Hepatocyte (in vitro differentiated cells): ENCODE data around the gene APBB3. TPM values are rescaled to one million over a fixed set of nuclear protein-coding genes. Genes with fewer than 3 reads are reported as not detected.

Experiments used
- DNase-seq: peaks from one replicate; pipeline ENCODE4 v3.0.0-alpha.2; 2016; ENCODE audit warnings: low spot score
- H2AFZ ChIP-seq: fragments of 200-600 bp; sonication (generic); 2 replicates; pipeline ENCODE4 v1.6.0; 2016; ENCODE audit warnings: antibody characterized with exemption, mild to moderate bottlenecking
- H3K27ac ChIP-seq: fragments of 200-600 bp; sonication (generic); 2 replicates; pipeline ENCODE4 v1.5.1; 2016; ENCODE audit warnings: mild to moderate bottlenecking
- H3K27me3 ChIP-seq: fragments of 200-600 bp; sonication (generic); 2 replicates; pipeline ENCODE4 v1.6.1; 2016
- H3K36me3 ChIP-seq: fragments of 200-600 bp; sonication (generic); replicated peaks from 2 replicates; pipeline ENCODE4 v1.5.1; 2016; ENCODE audit warnings: low read depth; ENCODE audit not compliant: insufficient read depth
- H3K4me1 ChIP-seq: fragments of 200-600 bp; sonication (generic); 2 replicates; pipeline ENCODE4 v1.5.1; 2016; ENCODE audit warnings: mild to moderate bottlenecking, moderate library complexity; ENCODE audit not compliant: insufficient read depth
- H3K4me2 ChIP-seq: fragments of 200-600 bp; sonication (generic); 2 replicates; pipeline ENCODE4 v1.6.0; 2016
- H3K4me3 ChIP-seq: fragments of 200-600 bp; sonication (generic); 2 replicates; pipeline ENCODE4 v1.5.1; 2016; ENCODE audit warnings: mild to moderate bottlenecking
- H3K79me2 ChIP-seq: fragments of 200-600 bp; sonication (generic); 2 replicates; pipeline ENCODE4 v1.6.0; 2017; ENCODE audit warnings: mild to moderate bottlenecking
- H3K9me2 ChIP-seq: fragments of 200-600 bp; sonication (generic); replicated peaks from 2 replicates; pipeline ENCODE4 v1.6.0; 2017; ENCODE audit warnings: mild to moderate bottlenecking; ENCODE audit not compliant: insufficient read depth
- H3K9me3 ChIP-seq: fragments of 200-600 bp; sonication (generic); 2 replicates; pipeline ENCODE4 v1.5.1; 2016; ENCODE audit warnings: low read depth, mild to moderate bottlenecking
- H4K20me1 ChIP-seq: fragments of 200-600 bp; sonication (generic); 2 replicates; pipeline ENCODE4 v1.6.0; 2016; ENCODE audit warnings: mild to moderate bottlenecking; ENCODE audit not compliant: insufficient read depth, poor library complexity, severe bottlenecking
- EZH2 ChIP-seq: fragments of 200-600 bp; sonication (generic); IDR thresholded peaks from 2 replicates; pipeline ENCODE4 v1.6.1; 2016; ENCODE audit warnings: antibody characterized with exemption, mild to moderate bottlenecking, borderline replicate concordance
- EZH2phosphoT487 ChIP-seq: fragments of 200-600 bp; sonication (generic); IDR thresholded peaks from one replicate; pipeline ENCODE4 v1.6.1; 2018; ENCODE audit warnings: antibody characterized with exemption, mild to moderate bottlenecking, low read depth, moderate library complexity; ENCODE audit not compliant: unreplicated experiment, severe bottlenecking
- WGBS: methylation state at CpG from one replicate; pipeline ENCODE4 v1.1.6; 2016; ENCODE audit warnings: low lambda C conversion rate; ENCODE audit errors: missing lambda C conversion rate; 5-methylcytosine and 5-hydroxymethylcytosine counted together
- polyA plus RNA-seq: library from polyadenylated mRNA; unstranded; fragments of >200 nt; fragmentation: Nextera tagmentation; extraction: Ambion mirVana; gene quantifications from 2 replicates; pipeline ENCODE4 v1.2.1, GENCODE V29; 2016
- total RNA-seq: library from RNA; depleted of rRNA; stranded (reverse); fragments of >200 nt; gene quantifications from 2 replicates; pipeline ENCODE4 v1.2.3, GENCODE V29; 2014
- TF ChIP-seq, protein P1 (sequence below): fragments of 200-600 bp; sonication (generic); IDR thresholded peaks from 2 replicates; pipeline ENCODE4 v1.5.1; 2016; ENCODE audit warnings: antibody characterized with exemption, mild to moderate bottlenecking; ENCODE audit not compliant: poor library complexity

Gene APBB3
- total and polyA plus RNA-seq, 2 experiments from 2014 or later: 19.5 to 41.5 TPM

DNA sequence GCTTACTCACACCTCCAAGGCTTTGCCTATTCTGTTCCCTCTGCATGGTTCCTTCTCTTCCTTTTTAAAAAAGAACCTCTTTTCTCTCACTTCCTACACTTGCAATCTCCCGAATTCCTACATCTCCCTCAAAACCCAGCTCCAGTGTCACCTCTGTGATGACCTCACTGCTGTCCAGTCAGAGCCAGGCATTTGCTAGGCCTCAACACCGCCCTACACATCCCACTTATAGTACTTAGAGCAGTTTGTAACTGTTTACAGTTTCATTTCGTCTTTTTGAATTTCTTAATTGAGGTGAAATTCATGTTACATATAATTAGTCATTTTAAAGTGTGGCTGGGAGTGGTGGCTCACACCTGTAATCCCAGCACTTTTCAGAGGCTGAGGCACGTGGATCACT is 37.7 kb upstream of the APBB3 start:
- DNase-seq: no peak
- Histone ChIP-seq H3K4me1 (no peaks in the 10 kb centered on the region), H3K4me3 (no peak overlapping the region), H3K4me2 (no peak overlapping the region), H3K9me3 (no peaks in the 10 kb centered on the region), H2AFZ (no peak overlapping the region), H3K9me2 (no peaks in the 10 kb centered on the region), H3K36me3 (no peaks in the 10 kb centered on the region), H4K20me1 (no peaks in the 10 kb centered on the region), H3K27me3 (no peaks in the 10 kb centered on the region), H3K27ac (peak overlapping the region; percentile 31), H3K79me2 (no peaks in the 10 kb centered on the region)
- WGBS: 85% methylated on average over 4 of the region's 4 CpGs
- TF ChIP-seq, protein P1, sequence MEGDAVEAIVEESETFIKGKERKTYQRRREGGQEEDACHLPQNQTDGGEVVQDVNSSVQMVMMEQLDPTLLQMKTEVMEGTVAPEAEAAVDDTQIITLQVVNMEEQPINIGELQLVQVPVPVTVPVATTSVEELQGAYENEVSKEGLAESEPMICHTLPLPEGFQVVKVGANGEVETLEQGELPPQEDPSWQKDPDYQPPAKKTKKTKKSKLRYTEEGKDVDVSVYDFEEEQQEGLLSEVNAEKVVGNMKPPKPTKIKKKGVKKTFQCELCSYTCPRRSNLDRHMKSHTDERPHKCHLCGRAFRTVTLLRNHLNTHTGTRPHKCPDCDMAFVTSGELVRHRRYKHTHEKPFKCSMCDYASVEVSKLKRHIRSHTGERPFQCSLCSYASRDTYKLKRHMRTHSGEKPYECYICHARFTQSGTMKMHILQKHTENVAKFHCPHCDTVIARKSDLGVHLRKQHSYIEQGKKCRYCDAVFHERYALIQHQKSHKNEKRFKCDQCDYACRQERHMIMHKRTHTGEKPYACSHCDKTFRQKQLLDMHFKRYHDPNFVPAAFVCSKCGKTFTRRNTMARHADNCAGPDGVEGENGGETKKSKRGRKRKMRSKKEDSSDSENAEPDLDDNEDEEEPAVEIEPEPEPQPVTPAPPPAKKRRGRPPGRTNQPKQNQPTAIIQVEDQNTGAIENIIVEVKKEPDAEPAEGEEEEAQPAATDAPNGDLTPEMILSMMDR: no peak
- TF ChIP-seq EZH2: no peak
- no peak for TF ChIP-seq EZH2phosphoT487

DNA sequence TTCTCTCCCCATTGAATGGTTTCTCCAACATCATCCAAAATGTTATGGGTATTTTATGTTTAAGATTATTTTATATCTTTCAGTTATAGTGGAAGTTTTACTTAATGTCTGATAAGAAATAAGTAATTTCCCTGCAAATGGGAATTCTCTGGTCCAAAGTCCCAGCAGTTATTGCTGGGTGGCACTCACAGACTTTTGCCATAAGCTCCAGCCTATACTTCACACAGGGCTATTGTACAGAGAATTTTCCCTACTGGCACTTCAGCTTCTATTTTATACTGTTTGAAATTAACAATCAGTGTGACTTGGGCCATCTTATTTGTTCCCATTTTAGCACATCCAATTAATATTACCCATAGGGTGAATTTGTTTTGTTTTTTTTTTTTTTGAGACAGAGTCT is 35.7 kb upstream of the APBB3 start:
- H3K36me3 ChIP-seq: no peaks in the 10 kb centered on the region
- TF ChIP-seq, protein P1: no peak
- TF ChIP-seq EZH2: no peak
- TF ChIP-seq EZH2phosphoT487: no peak
- no peaks in the 10 kb centered on the region for H3K79me2 ChIP-seq
- no peak overlapping the region for H3K4me2 ChIP-seq
- H3K9me2 ChIP-seq: no peaks in the 10 kb centered on the region
- H3K27me3 ChIP-seq: no peaks in the 10 kb centered on the region
- DNase-seq: no peak
- H3K4me3 ChIP-seq: no peak overlapping the region
- H4K20me1 ChIP-seq: no peaks in the 10 kb centered on the region
- H3K27ac ChIP-seq: no peak overlapping the region
- H3K9me3 ChIP-seq: no peaks in the 10 kb centered on the region
- no peaks in the 10 kb centered on the region for H3K4me1 ChIP-seq
- no peak overlapping the region for H2AFZ ChIP-seq

DNA sequence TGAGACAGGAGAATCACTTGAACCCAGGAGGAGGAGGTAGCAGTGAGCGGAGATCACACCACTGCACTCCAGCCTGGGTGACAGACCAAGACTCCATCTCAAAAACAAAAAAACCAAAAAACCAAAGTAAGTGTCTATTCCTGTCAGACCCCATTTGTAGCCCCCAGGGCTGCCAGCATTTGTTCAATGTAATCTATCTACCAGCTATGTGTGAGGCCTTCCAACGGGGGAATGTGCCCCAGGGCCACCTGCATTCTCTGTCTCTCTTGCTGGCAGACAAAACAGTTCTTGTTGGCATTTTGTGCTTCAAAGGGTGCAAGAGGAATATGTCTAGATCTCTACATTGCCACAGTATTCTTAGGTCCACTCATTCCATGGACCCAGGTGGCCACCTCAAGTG is 34.4 kb upstream of the APBB3 start:
- Histone ChIP-seq H3K9me2 (no peaks in the 10 kb centered on the region), H3K27me3 (no peaks in the 10 kb centered on the region), H3K4me2 (no peak overlapping the region), H3K4me1 (no peaks in the 10 kb centered on the region), H3K27ac (no peak overlapping the region), H2AFZ (no peak overlapping the region), H3K79me2 (no peaks in the 10 kb centered on the region), H3K4me3 (no peak overlapping the region), H3K36me3 (no peaks in the 10 kb centered on the region), H4K20me1 (no peaks in the 10 kb centered on the region), H3K9me3 (no peaks in the 10 kb centered on the region)
- 64% methylated on average over 2 of the region's 2 CpGs for WGBS
- TF ChIP-seq EZH2phosphoT487: no peak
- no peak for TF ChIP-seq EZH2
- TF ChIP-seq, protein P1: no peak
- no peak for DNase-seq

DNA sequence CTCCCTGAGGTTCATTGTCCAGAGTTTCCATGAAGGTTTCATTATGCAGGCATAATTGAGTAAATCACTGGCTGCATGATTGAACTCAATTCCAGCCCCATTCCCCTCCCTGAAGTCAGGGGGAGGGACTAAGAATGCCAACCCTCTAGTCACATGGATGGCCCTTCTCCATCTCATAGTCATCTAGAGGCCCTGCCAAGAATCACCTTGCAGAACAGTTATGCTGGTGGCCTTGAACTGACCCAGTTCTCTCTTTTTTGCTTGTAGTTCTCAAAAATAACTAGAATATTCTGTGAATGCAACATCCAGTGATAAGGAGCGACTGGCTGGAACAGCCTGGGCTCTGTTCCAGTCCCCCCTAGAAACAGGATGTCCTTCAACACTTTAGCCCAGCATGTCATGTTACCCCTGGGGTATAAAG is 31.9 kb upstream of the APBB3 start:
- H3K9me3 ChIP-seq: no peaks in the 10 kb centered on the region
- no peaks in the 10 kb centered on the region for H3K9me2 ChIP-seq
- H4K20me1 ChIP-seq: no peaks in the 10 kb centered on the region
- no peaks in the 10 kb centered on the region for H3K79me2 ChIP-seq
- H3K4me3 ChIP-seq: no peak overlapping the region
- no peaks in the 10 kb centered on the region for H3K4me1 ChIP-seq
- peak overlapping the region; percentile 57 for H3K27ac ChIP-seq
- H3K27me3 ChIP-seq: no peaks in the 10 kb centered on the region
- no peak overlapping the region for H2AFZ ChIP-seq
- 95% methylated on average over 1 of the region's 1 CpG for WGBS
- TF ChIP-seq EZH2phosphoT487 (no peak), EZH2 (no peak)
- TF ChIP-seq, protein P1: no peak
- H3K4me2 ChIP-seq: peak overlapping the region; percentile 16
- H3K36me3 ChIP-seq: no peaks in the 10 kb centered on the region
- DNase-seq: no peak
